GM12873 (cell line): ENCODE measurements around the gene RANBP3.

Source experiments
- TF ChIP-seq, protein P1 (sequence below): IDR thresholded peaks from 2 replicates; pipeline ENCODE4 v1.5.1; 2012; ENCODE audit warnings: low read depth, mild to moderate bottlenecking, moderate library complexity, low read length, control low read depth; ENCODE audit not compliant: insufficient read depth; ENCODE audit errors: missing control alignments

The RANBP3 gene

DNA sequence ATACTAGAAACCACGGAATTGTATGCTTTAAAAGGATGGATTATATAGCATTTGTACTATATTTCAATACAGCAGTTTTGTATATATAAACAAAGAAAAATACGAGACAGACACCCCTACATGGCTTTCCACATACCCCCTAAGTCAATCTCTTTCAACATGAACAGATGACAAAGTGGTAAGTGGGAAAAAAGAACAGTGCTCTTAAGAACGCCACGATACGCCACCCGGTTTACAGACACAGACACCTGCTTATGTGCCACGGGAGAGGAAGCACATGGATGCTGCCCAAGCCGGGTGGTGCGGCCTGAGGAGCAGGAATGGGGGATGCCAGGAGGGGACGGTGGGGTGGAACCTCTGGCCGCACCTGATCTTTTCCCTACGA lies 55.8 kb downstream of the RANBP3 start:
- TF ChIP-seq, protein P1, sequence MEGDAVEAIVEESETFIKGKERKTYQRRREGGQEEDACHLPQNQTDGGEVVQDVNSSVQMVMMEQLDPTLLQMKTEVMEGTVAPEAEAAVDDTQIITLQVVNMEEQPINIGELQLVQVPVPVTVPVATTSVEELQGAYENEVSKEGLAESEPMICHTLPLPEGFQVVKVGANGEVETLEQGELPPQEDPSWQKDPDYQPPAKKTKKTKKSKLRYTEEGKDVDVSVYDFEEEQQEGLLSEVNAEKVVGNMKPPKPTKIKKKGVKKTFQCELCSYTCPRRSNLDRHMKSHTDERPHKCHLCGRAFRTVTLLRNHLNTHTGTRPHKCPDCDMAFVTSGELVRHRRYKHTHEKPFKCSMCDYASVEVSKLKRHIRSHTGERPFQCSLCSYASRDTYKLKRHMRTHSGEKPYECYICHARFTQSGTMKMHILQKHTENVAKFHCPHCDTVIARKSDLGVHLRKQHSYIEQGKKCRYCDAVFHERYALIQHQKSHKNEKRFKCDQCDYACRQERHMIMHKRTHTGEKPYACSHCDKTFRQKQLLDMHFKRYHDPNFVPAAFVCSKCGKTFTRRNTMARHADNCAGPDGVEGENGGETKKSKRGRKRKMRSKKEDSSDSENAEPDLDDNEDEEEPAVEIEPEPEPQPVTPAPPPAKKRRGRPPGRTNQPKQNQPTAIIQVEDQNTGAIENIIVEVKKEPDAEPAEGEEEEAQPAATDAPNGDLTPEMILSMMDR = no peak

DNA sequence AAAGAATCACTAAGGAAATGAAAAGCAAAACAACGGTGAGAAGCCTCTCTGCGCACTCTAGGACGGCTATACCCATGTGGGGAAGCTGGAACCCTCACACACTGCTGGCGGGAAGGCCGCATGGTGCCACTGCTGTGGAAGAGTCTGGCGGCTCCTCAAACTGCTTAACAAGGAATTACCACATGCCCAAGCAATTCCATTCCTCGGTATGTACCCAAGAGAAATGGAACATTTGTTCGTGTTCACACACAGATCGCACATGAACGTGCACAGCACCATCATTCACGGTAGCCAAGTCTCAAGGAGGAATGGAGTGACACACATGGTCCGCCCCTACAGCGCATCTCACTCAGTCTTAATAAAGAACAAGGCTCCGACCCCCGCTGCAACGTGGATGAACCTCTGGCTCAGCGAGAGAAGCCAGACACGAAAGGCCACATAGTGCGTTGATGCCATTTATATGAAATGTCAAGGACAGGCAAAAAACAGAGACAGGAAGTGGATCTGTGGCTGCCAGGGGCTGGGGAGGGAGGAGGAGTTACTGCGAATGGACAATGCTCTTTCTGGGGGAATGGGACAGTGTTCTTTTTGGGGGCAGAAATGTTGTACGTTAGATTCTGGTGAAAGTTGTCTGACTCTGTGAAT lies 56.3 kb downstream of the RANBP3 start:
- TF ChIP-seq, protein P1 = no peak

DNA sequence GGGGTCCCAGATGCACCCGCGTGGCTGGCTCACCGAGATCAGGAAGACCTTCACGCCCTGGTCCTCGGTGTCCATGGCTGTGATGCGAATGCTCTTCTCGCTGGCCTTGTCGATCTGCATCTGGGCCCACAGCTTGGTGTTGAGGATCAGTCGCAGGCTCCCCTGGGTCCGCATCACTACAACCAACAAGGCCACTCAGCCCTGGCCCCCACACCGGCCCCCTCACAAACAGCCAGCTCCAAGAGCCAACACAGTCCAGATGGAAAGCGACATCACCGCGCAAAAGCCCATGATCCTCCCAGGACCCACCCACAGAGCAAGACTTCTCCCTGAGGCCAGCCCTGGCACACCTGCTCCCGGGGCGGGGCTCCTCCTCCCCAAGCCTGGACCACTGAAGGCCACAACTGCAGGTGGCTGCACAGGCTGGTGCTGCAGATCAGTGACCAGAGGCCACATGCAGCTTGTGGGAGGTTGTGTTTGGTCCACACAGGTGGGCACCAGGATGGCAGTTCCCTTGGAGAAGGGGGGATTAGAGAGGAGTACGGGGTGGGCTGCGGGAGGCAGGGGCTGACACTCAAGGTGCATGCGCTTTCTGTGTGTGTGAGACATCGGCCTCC lies 59.4 kb downstream of the RANBP3 start:
- TF ChIP-seq, protein P1 = no peak

DNA sequence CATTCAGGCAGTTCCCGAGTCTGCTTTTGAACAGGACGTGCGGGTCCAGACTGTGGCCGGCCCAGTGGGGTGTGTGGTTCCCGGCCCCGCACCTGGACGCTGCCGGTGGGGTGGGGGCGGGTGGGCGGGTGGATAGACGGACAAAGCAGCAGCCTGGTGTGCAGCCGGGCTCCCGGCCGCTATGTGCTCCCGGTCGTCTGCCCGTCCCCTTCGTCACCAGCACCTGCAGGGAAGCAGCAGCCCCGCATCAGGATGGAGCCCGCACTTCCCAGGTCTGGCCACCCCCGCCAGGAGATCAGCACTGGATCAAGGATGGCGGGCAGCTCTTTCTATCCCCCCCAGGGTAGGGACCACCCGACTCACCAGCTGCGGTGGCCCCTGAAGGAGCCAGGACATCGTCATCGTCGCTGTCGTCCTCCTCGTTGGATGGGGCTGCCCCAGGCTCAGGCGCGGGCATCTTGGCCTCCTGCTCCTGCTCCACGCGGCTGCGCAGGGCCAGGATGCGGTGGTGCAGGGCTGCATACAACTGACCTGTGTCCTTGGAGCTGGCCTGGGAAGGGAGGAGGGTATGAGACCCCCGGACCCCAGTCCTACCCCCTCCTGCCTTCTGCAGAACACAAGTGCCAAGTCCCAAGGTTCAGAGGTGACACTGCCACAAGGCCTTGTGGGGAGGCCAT lies 60.4 kb downstream of the RANBP3 start:
- TF ChIP-seq, protein P1 = no peak

DNA sequence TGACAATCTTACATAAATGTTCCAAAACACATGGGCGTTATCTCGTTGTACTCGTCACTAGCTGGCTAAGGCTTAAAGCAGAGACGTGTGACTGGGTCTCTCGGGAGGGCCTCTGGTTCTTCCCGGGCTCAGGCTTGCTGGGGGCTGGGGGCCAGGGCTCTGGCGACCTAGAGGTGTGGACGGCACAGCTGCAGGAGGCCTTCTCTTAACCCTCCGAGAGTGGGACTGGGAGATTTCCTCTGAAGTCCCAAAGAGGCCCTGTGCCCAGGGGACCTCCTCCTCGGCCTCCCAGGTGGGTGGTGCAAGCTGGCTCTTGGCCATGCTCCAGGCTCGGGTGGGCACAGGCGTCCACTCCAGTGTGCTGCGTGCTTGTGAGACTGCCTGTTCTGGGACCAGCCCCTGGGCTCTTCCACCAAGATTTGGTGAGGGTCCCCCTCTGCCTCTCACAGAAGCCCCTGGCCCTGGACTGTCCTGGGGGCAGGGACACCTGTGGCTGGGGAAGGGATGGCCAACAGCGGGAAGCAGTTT lies 61.7 kb downstream of the RANBP3 start:
- TF ChIP-seq, protein P1 = no peak

DNA sequence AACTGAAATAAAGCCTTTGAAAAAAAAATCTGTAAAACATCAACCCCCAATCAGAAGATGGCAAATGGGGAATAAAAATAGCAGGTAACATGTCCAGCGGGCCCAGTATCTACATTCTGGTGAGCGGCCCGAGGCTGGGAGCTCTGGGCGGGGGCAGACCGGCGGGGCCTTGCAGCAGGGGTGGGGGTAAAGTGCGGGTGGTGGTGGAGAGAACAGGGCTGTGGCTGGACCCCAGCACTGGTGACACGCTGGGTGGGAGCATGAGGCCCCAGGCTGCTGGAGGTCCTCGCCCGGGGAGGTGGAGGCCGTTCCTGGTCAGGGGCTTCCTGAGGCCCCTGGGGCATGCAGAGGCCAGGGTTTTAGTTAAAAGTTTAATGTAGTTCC lies 62.2 kb downstream of the RANBP3 start:
- TF ChIP-seq, protein P1 = no peak

DNA sequence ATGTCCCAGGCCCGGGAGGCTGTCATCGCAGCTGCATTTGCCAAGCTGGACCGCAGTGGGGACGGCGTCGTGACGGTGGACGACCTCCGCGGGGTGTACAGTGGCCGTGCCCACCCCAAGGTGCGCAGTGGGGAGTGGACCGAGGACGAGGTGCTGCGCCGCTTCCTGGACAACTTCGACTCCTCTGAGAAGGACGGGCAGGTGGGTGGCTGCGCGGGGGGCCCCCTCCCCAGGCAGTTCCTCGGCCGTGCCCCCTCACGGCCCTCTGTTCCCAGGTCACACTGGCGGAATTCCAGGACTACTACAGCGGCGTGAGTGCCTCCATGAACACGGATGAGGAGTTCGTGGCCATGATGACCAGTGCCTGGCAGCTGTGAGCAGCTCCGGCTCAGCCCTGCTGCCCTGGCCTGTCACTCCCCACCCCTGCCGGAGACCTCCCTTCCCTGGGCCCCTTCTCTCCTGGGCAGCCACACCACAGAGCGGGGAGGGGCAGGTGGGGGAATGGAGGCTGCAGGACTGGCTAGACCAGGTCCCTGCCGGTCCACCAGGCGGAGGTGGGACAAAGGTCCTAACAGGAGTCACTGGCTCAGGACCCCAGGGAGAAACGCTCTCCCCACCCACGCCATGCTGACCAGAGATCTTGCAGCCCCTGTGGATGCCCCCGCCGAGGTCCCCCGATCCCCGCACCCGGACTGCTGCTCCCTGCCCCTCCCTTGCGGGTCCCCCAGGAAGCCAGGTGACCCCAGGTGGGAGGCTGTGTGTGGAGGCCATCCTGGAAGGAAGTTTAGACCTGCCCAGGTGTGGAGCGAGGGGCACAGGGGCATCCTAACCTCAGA lies 62.8 kb downstream of the RANBP3 start:
- TF ChIP-seq, protein P1 = no peak
